CD4-positive, alpha-beta T cell (primary cell): ENCODE results near the gene FSTL4. TPM values are rescaled to one million over a fixed set of nuclear protein-coding genes. Genes with fewer than 3 reads are reported as not detected.

Experiments used
- ATAC-seq: fragments of 200-7000 bp; cut with Tn5 transposase; one replicate; pipeline ENCODE4 v1.10.0; 2022; ENCODE audit warnings: mild to moderate bottlenecking; ENCODE audit not compliant: poor library complexity
- CTCF ChIA-PET: fragments of 350-600 bp; sonication (Branson Sonifier 250); formaldehyde crosslinking; loops from one replicate; lab custom pipeline; 2021; ENCODE audit warnings: antibody characterized with exemption, inconsistent platforms; lab: Charles Lee
- POLR2A ChIA-PET: fragments of 350-600 bp; sonication (Branson Sonifier 250); formaldehyde crosslinking; loops from one replicate; lab custom pipeline; 2021; ENCODE audit warnings: antibody characterized with exemption, inconsistent platforms; lab: Charles Lee
- DNase-seq, 14 experiments: peaks; one replicate each; pipeline ENCODE4 v3.0.0-alpha.2; 2013 to 2020; ENCODE audit warnings: mixed read lengths in 2 of 14
- H3K27ac ChIP-seq, 2 donors: one replicate each; pipeline versions ENCODE4 v1.5.1 to v1.7.0; 2013; ENCODE audit warnings: low read length in 2 of 2, low read depth in 1 of 2, mild to moderate bottlenecking in 1 of 2
- H3K27me3 ChIP-seq, 2 experiments: 1 replicate in 1 of 2; 2 replicates in 1 of 2; pipeline versions ENCODE4 v1.6.1 to v1.7.0; 2013; ENCODE audit warnings: low read length in 2 of 2, control low read depth in 1 of 2, mild to moderate bottlenecking in 1 of 2, moderate library complexity in 1 of 2; ENCODE audit not compliant: insufficient read depth in 2 of 2, control insufficient read depth in 1 of 2
- H3K36me3 ChIP-seq: one replicate; pipeline ENCODE4 v1.6.1; 2013; ENCODE audit warnings: low read length, control low read depth; ENCODE audit not compliant: insufficient read depth
- H3K4me1 ChIP-seq: one replicate; pipeline ENCODE4 v1.6.1; 2013; ENCODE audit warnings: low read length, control low read depth; ENCODE audit not compliant: insufficient read depth
- H3K4me3 ChIP-seq: one replicate; pipeline ENCODE4 v1.5.1; 2013; ENCODE audit warnings: mild to moderate bottlenecking, low read length, moderate library complexity
- H3K9me3 ChIP-seq, 2 experiments: 1 replicate in 1 of 2; 2 replicates in 1 of 2; pipeline versions ENCODE4 v1.6.1 to v1.7.0; 2013; ENCODE audit warnings: low read length in 2 of 2, mild to moderate bottlenecking in 2 of 2, control low read depth in 1 of 2, moderate library complexity in 1 of 2; ENCODE audit not compliant: control insufficient read depth in 1 of 2, insufficient read depth in 1 of 2
- H3K27ac Mint-ChIP-seq: one replicate; pipeline ENCODE4 v1.8.0; 2020; ENCODE audit warnings: mixed read lengths
- H3K27me3 Mint-ChIP-seq: one replicate; pipeline ENCODE4 v1.8.0; 2021; ENCODE audit warnings: mixed read lengths
- H3K36me3 Mint-ChIP-seq: one replicate; pipeline ENCODE4 v1.8.0; 2021; ENCODE audit warnings: low read depth, mixed read lengths
- H3K4me1 Mint-ChIP-seq: one replicate; pipeline ENCODE4 v1.8.0; 2021; ENCODE audit warnings: low read depth, mixed read lengths
- H3K4me3 Mint-ChIP-seq: one replicate; pipeline ENCODE4 v1.8.0; 2020; ENCODE audit warnings: mild to moderate bottlenecking, mixed read lengths
- H3K9me3 Mint-ChIP-seq: one replicate; pipeline ENCODE4 v1.8.0; 2020; ENCODE audit warnings: mixed read lengths
- CTCF ChIP-seq: fragments of 200-600 bp; IDR thresholded peaks from one replicate; pipeline ENCODE4 v1.8.0; 2022; ENCODE audit warnings: antibody characterized with exemption, mild to moderate bottlenecking
- intact Hi-C, 2 experiments: fragments of 100-400 bp; cut with DNase I in 1 of 2; cut with micrococcal nuclease in 1 of 2; formaldehyde crosslinking; loops; one replicate each; pipeline versions ENCODE4 v1.15.1 to v1.9.0; 2023 to 2025; cut with DNase I, micrococcal nuclease
- total RNA-seq, 174 experiments: library from RNA in 2 of 174; stranded (reverse) in 2 of 174; gene quantifications; one replicate each; pipeline ENCODE4 v1.2.3 and lab custom pipeline; 2021 to 2026

The FSTL4 gene
- total RNA-seq, 2 experiments from 2014 or later, result not detected

- intact Hi-C loops, result no loop called here
- Histone ChIP-seq H3K9me3 (no peaks in the 10 kb centered on the region), H3K27ac (no peak overlapping the region), H3K4me3 (no peak overlapping the region), H3K4me1 (peaks cover 13% of the 10 kb centered on the region), H3K27me3 (no peaks in the 10 kb centered on the region), H3K36me3 (no peaks in the 10 kb centered on the region)
- TF ChIP-seq CTCF, result no peak
- CTCF ChIA-PET, result no interaction called here
- POLR2A ChIA-PET, result no interaction called here
- no peak overlapping the region for H3K27ac Mint-ChIP-seq
- H3K9me3 Mint-ChIP-seq, result no peaks in the 10 kb centered on the region
- no peak overlapping the region for H3K4me3 Mint-ChIP-seq
- no peaks in the 10 kb centered on the region for H3K36me3 Mint-ChIP-seq
- DNase-seq (no peak), ATAC-seq (no peak)
- peaks cover 5% of the 10 kb centered on the region for H3K4me1 Mint-ChIP-seq
- no peaks in the 10 kb centered on the region for H3K27me3 Mint-ChIP-seq
These were observed 287.4 kb downstream of the FSTL4 start for GRCh38 chr5:133324926-133325325.

GRCh38 chr5:133323494-133324457 is 288.6 kb downstream of the FSTL4 start:
- H3K4me1 Mint-ChIP-seq, result peaks cover 5% of the 10 kb centered on the region
- DNase-seq, result no peak
- ATAC-seq, result no peak
- H3K27ac Mint-ChIP-seq, result no peak overlapping the region
- no peaks in the 10 kb centered on the region for H3K9me3 Mint-ChIP-seq
- H3K36me3 Mint-ChIP-seq, result no peaks in the 10 kb centered on the region
- ChIA-PET CTCF (no interaction called here), POLR2A (no interaction called here)
- no peaks in the 10 kb centered on the region for H3K27me3 ChIP-seq
- no peaks in the 10 kb centered on the region for H3K36me3 ChIP-seq
- H3K27ac ChIP-seq, result no peak overlapping the region
- H3K4me1 ChIP-seq, result peaks cover 13% of the 10 kb centered on the region
- intact Hi-C loops, result no loop called here
- H3K9me3 ChIP-seq, result no peaks in the 10 kb centered on the region
- H3K4me3 ChIP-seq, result no peak overlapping the region
- no peak overlapping the region for H3K4me3 Mint-ChIP-seq
- TF ChIP-seq CTCF, result no peak
- no peaks in the 10 kb centered on the region for H3K27me3 Mint-ChIP-seq

- DNase-seq (no peak), ATAC-seq (no peak)
- ChIA-PET CTCF (no interaction called here), POLR2A (no interaction called here)
- no peak overlapping the region for H3K4me3 Mint-ChIP-seq
- Histone ChIP-seq H3K36me3 (no peaks in the 10 kb centered on the region), H3K4me3 (no peak overlapping the region), H3K27me3 (no peaks in the 10 kb centered on the region), H3K9me3 (no peaks in the 10 kb centered on the region), H3K4me1 (peaks cover 13% of the 10 kb centered on the region), H3K27ac (no peak overlapping the region)
- no peak overlapping the region for H3K27ac Mint-ChIP-seq
- no peaks in the 10 kb centered on the region for H3K9me3 Mint-ChIP-seq
- TF ChIP-seq CTCF, result no peak
- intact Hi-C loops, result no loop called here
- H3K4me1 Mint-ChIP-seq, result peaks cover 5% of the 10 kb centered on the region
- H3K36me3 Mint-ChIP-seq, result no peaks in the 10 kb centered on the region
- H3K27me3 Mint-ChIP-seq, result no peaks in the 10 kb centered on the region
These were observed 289.6 kb downstream of the FSTL4 start for GRCh38 chr5:133322743-133323142.
